Central memory CD8-positive, alpha-beta T cell (primary cell): ENCODE results near the gene APLP1.
"Not testable (repeated sequence)": the region's sequence is repeated elsewhere in the genome, so short reads cannot be mapped to it uniquely, and the experiment has no call there.

Source experiments
- ATAC-seq: fragments of 150-1000 bp; cut with Tn5 transposase; replicated peaks from 2 replicates; pipeline ENCODE4 v1.10.0; 2022; ENCODE audit warnings: mild to moderate bottlenecking, moderate FRiP score, moderate number of reproducible peaks; ENCODE audit not compliant: poor library complexity, severe bottlenecking; ENCODE audit errors: extremely low read depth
- DNase-seq, 2 donors: peaks; one replicate each; pipeline ENCODE4 v3.0.0; 2021; ENCODE audit warnings: low spot score in 2 of 2
- H3K27ac Mint-ChIP-seq: one replicate; pipeline ENCODE4 v1.8.0; 2022; ENCODE audit warnings: low read depth, mild to moderate bottlenecking, moderate library complexity, mixed read lengths
- H3K27me3 Mint-ChIP-seq: one replicate; pipeline ENCODE4 v1.8.0; 2022; ENCODE audit warnings: mixed read lengths
- H3K36me3 Mint-ChIP-seq: one replicate; pipeline ENCODE4 v1.8.0; 2022; ENCODE audit warnings: mild to moderate bottlenecking, moderate library complexity, mixed read lengths; ENCODE audit not compliant: insufficient read depth
- H3K4me1 Mint-ChIP-seq: one replicate; pipeline ENCODE4 v1.8.0; 2022; ENCODE audit warnings: mixed read lengths
- H3K4me3 Mint-ChIP-seq: one replicate; pipeline ENCODE4 v1.8.0; 2022; ENCODE audit warnings: mild to moderate bottlenecking, moderate library complexity, mixed read lengths
- H3K9me3 Mint-ChIP-seq: one replicate; pipeline ENCODE4 v1.8.0; 2022; ENCODE audit warnings: mixed read lengths

Gene APLP1

DNA sequence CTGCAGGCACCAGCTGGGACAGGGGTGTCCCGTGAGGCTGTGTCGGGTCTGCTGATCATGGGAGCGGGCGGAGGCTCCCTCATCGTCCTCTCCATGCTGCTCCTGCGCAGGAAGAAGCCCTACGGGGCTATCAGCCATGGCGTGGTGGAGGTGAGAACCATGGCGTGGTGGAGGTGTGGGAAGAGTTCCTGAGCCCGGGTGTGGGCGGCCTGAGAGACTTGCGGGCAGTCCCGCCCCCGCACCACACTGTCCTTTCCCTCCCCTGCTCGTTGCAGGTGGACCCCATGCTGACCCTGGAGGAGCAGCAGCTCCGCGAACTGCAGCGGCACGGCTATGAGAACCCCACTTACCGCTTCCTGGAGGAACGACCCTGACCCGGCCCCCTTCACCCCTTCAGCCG, 10.7 kb downstream of the APLP1 start:
- Mint-ChIP-seq H3K4me3 (no peak overlapping the region), H3K9me3 (no peaks in the 10 kb centered on the region), H3K27ac (no peak overlapping the region), H3K27me3 (peaks cover 46% of the 10 kb centered on the region), H3K36me3 (peaks cover 3% of the 10 kb centered on the region), H3K4me1 (peaks cover 13% of the 10 kb centered on the region)
- ATAC-seq, result no peak
- DNase-seq, result no peak

DNA sequence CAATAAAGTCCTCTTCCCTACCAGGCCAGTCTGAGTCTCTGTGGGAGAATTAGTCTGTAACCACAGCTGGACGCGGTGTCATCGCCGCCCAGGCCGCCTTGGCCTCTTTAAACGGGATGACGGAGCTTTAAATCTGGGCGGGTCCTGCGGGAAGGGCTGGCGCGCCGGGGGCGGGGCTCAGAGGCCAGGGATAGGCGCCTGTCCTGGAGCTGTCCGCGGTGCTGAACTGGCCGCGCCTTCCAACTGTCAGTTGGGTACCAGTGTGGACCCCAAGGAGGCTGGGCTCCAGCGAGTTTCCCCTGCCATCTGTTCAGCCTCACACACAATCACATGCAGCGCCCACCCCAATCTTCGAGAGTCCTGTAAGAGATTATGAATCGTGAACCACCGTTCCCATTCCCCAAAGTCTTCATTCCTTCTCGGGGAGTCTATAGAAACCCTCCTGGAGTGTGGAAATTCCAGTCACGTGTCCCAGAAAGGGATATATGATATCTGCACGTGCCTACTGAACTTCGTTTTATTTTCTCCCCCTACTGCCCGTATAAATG, 11.5 kb downstream of the APLP1 start:
- DNase-seq, result peak; percentile 36 to 58
- peaks cover 3% of the 10 kb centered on the region for H3K36me3 Mint-ChIP-seq
- H3K27ac Mint-ChIP-seq, result no peak overlapping the region
- H3K9me3 Mint-ChIP-seq, result no peaks in the 10 kb centered on the region
- ATAC-seq, result no peak
- peaks cover 43% of the 10 kb centered on the region for H3K27me3 Mint-ChIP-seq
- peaks cover 13% of the 10 kb centered on the region for H3K4me1 Mint-ChIP-seq
- no peak overlapping the region for H3K4me3 Mint-ChIP-seq

DNA sequence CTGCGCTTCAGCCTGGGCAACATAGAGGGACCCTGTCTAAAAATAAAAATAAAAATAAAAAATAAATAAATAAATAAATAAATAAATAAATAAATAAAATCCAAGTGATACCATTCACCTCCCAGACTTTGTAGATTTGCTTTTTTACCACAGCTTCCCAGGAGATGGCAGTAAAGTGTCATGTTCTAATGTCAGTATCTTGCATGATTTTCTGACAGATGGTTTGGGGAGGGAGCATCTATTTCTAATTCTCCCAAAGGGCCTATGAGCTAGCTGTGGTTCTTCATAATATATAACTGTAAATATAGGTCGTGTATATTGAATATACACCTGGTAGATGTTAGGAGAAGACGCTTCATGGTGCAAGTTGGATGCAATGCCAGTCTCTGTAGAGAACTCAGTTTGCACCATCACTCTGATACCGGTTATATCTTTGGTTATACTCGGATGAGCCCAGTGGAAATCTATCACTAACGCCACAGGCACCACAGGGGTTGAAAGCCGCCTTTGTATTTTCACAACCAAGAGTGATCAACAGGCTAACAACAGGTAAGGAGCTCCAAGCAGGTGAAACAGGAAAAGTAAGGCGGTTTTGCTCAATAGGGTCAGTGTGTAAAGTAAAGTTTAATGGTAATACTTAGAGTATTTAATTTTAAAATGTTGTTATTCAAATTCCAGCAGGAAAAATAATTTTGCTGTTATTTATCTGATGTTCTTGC, 13.9 kb downstream of the APLP1 start:
- DNase-seq (peak in 1 of 2 donors; percentile 53), ATAC-seq (peak; percentile 54)
- Mint-ChIP-seq H3K36me3 (peaks cover 11% of the 10 kb centered on the region), H3K4me3 (no peak overlapping the region), H3K27ac (no peak overlapping the region), H3K4me1 (peaks cover 13% of the 10 kb centered on the region), H3K9me3 (no peaks in the 10 kb centered on the region), H3K27me3 (peaks cover 30% of the 10 kb centered on the region)

DNA sequence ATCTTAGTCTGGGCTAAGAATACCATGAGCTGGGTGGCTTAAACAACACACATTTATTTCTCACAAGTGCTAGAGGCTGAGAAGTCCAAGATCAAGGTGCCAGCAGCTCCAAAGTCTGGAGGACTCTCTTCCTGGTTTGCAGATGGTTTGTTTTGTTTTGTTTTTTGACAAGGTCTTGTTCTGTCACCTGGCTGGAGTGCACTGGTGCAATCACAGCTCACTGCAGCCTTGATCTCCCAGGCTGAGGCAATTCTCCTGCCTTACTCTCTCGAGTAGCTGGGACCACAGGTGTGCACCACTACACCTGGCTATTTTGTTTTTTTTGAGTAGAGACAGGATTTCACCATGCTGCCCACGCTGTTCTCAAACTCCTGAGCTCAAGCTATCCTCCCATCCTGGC, 15.5 kb downstream of the APLP1 start:
- DNase-seq (no peak), ATAC-seq (no peak)
- Mint-ChIP-seq H3K27ac (no peak overlapping the region), H3K4me3 (no peak overlapping the region), H3K27me3 (peaks cover 16% of the 10 kb centered on the region), H3K9me3 (no peaks in the 10 kb centered on the region), H3K36me3 (peaks cover 24% of the 10 kb centered on the region), H3K4me1 (peaks cover 13% of the 10 kb centered on the region)

DNA sequence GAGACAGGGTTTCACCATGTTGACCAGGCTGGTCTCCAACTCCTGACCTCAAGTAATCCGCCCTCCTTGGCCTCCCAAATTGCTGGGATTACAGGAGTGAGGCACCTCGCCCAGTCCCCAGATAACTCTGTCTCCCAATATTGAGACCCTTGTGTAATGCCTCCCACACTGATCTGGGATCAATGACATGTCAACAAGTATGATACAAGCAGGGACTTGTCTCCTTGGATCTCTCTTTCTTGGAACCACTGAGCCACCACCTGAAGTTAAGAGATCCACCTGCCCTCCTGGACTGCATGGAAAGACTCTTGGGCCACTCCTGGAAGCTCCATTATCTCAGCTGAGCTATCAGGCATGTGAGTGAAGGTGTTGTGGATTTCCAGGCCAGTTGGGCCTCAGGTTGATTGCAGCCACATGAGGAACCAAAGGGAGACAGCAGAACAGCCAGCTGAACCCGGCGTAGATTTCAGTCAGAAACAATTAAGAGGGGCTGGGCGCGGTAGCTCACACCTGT, 16.9 kb downstream of the APLP1 start:
- Mint-ChIP-seq H3K4me3 (no peak overlapping the region), H3K27me3 (peaks cover 2% of the 10 kb centered on the region), H3K4me1 (peaks cover 5% of the 10 kb centered on the region), H3K27ac (peak overlapping the region; percentile 51), H3K36me3 (peaks cover 32% of the 10 kb centered on the region), H3K9me3 (no peaks in the 10 kb centered on the region)
- DNase-seq, result no peak
- no peak for ATAC-seq

DNA sequence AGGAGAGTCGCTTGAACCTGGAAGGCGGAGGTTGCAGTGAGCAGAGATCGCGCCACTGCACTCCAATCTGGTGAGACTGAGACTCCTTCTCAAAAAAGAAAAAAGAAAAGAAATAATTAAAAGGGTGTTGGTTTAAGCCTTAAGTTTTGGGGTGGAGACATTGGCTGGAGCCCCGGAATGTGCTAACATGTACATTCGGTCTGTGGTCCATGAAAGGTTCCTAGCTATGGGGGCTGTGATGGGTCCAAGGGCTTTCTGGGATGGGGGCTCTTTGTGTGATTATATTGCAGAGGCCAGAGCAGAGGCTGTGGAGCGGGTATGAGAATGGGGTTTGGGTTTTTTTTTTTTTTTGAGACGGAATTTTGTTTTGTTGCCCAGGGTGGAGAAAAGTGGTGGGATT, 17.5 kb downstream of the APLP1 start:
- ATAC-seq (no peak), DNase-seq (no peak)
- peaks cover 5% of the 10 kb centered on the region for H3K4me1 Mint-ChIP-seq
- no peak overlapping the region for H3K4me3 Mint-ChIP-seq
- H3K27ac Mint-ChIP-seq, result peak overlapping the region; percentile 51
- peaks cover 36% of the 10 kb centered on the region for H3K36me3 Mint-ChIP-seq
- no peaks in the 10 kb centered on the region for H3K9me3 Mint-ChIP-seq
- no peaks in the 10 kb centered on the region for H3K27me3 Mint-ChIP-seq

DNA sequence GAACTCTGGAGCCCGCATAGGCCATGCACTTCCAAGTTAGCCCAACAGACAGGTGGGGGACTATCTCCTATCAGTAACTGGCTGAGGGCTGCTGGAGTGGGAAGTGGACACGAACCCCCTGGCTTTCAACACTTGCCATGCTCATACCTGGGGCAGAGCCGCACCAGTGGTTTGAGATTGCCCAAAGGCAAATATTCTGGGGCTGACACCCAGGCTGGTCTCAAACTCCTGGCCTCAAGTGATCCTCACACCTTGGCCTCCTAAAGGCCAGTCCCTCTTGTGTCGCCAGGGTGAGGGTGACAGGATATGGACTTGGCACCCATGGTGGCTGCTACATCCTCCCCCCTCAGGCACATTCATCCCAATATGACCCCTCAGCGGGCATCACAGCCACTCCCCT, 18.8 kb downstream of the APLP1 start:
- no peak for DNase-seq
- Mint-ChIP-seq H3K4me1 (peaks cover 3% of the 10 kb centered on the region), H3K27me3 (no peaks in the 10 kb centered on the region), H3K9me3 (no peaks in the 10 kb centered on the region), H3K36me3 (peaks cover 40% of the 10 kb centered on the region), H3K4me3 (no peak overlapping the region), H3K27ac (no peak overlapping the region)
- no peak for ATAC-seq

DNA sequence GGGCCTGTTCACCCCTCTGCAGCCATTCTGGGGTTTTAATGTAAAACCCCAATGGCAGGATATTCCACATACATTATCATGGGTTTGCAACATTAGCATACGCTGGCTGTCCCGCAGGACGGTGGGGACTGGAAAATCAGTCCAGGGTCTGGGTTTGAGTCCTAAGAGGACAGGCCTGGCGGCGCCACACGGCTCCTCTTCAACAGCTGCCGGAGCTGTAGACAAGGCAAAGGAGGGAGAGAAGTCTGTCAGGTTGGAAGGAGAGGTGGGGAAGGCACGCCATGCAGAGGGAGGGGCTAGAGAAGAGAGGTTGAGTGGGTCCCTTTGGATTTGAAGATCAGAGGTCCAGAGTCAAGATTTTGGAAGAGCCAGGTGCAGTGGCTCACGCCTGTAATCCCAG, 20.0 kb downstream of the APLP1 start:
- Mint-ChIP-seq H3K4me3 (no peak overlapping the region), H3K27ac (peak overlapping the region; percentile 63), H3K27me3 (no peaks in the 10 kb centered on the region), H3K4me1 (peaks cover 5% of the 10 kb centered on the region), H3K9me3 (no peaks in the 10 kb centered on the region), H3K36me3 (peaks cover 49% of the 10 kb centered on the region)
- ATAC-seq (no peak), DNase-seq (no peak)

DNA sequence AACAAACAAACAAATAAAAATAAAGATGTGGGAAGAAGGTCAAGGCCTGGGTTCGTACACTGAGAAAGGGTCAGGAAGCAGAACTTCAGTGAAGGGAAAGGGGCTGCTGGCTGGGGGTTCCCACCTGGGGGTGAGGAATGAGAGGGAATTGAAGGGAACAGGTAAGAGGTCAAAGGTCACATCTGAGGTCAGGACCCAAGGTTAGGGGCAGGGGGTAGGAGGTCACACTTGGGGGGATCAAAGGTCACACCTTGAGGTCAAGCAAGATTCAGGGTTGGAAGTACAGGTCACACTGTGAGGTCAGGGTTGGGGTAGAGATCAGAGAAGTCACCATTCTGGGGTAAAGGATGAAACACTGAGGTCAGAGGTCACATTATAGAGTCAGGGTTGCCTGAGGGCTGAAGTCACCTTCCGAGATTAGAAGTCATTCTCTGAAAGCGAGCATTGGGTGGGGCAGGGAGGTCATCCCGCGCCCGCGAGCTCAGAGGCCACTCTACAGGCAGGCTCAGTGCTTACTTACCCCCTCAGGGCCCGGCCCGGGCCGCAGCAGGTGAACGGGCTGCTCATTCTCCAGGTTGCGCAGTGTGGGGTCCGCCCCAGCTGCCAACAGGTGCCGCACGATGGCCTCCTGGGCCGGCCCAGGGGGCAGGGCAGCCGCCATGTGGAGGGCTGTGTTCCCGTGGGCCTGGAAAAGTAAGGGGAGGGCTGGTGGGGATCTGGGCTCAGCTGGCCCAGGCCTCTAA, 21.2 kb downstream of the APLP1 start:
- peaks cover 5% of the 10 kb centered on the region for H3K4me1 Mint-ChIP-seq
- peak overlapping the region; percentile 85 for H3K27ac Mint-ChIP-seq
- no peaks in the 10 kb centered on the region for H3K9me3 Mint-ChIP-seq
- no peaks in the 10 kb centered on the region for H3K27me3 Mint-ChIP-seq
- H3K36me3 Mint-ChIP-seq, result peaks cover 57% of the 10 kb centered on the region
- no peak for DNase-seq
- no peak for ATAC-seq
- no peak overlapping the region for H3K4me3 Mint-ChIP-seq

DNA sequence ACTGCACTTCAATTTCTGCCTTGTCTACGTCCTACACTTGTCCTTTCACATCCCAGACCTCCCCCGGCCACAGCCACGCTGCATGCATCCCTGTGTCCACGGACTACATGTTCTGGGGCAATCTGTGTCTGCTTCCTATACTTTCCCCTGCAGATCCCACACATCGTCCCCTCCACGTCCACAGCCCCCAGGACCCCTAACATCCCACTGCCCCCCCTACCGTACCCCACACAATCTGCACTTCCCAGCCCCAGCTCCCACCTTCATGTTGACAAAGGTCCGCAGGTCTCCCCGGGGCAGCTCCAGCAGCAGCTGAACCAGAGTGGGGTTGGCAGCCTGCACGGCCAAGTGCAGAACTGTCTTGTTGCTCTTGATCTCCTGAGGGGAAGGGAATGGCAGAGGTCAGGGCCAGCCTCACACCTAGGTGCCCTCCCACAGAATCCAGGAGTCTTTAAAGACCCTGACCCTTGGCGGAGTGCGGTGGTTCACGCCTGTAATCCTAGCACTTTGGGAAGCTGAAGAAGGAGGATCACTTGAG, 21.8 kb downstream of the APLP1 start:
- DNase-seq (no peak), ATAC-seq (no peak)
- no peaks in the 10 kb centered on the region for H3K27me3 Mint-ChIP-seq
- no peaks in the 10 kb centered on the region for H3K9me3 Mint-ChIP-seq
- no peak overlapping the region for H3K27ac Mint-ChIP-seq
- peaks cover 5% of the 10 kb centered on the region for H3K4me1 Mint-ChIP-seq
- H3K36me3 Mint-ChIP-seq, result peaks cover 62% of the 10 kb centered on the region
- no peak overlapping the region for H3K4me3 Mint-ChIP-seq

DNA sequence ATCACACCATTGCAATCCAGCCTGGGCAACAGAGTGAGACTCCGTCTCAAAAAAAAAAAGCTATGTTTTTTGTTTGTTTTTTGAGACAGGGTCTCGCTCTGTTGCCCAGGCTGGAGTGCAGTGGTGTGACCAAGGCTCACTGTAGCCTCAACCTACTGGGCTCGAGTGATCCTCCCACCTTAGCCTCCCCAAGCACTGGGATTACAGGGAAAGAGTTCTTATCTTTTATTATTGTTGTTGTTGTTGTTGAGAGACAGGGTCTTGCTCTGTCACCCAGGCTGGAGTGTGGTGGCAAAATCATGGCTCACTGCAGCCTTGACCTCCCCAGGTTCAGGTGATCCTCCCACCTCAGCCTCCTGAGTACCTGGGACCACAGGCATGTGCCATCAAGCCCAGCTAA, 23.4 kb downstream of the APLP1 start:
- not testable (repeated sequence) for ATAC-seq, DNase-seq, H3K4me3 Mint-ChIP-seq, H3K27me3 Mint-ChIP-seq, H3K27ac Mint-ChIP-seq, H3K9me3 Mint-ChIP-seq
- Mint-ChIP-seq H3K36me3 (peaks cover 69% of the 10 kb centered on the region), H3K4me1 (peaks cover 16% of the 10 kb centered on the region)

DNA sequence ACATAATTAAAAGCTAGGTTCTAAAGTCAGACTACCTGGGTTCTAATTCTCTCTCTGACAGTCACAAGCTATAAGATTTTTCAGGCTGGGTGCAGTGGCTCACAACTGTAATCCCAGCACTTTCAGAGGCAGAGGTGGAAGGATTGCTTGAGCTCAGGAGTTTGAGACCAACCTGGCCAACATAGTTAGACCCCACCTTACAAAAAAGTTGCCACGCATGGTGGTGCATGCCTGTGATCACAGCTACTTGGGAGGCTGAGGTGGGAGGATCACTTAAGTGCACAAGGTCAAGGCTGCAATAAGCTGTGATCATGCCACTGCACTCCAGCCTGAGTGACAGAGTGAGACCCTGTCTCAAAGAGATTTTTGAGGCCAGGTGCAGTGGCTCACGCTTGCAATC, 26.0 kb downstream of the APLP1 start:
- Mint-ChIP-seq H3K27me3 (no peaks in the 10 kb centered on the region), H3K4me3 (no peak overlapping the region), H3K36me3 (peaks cover 65% of the 10 kb centered on the region), H3K27ac (no peak overlapping the region), H3K4me1 (peaks cover 34% of the 10 kb centered on the region), H3K9me3 (no peaks in the 10 kb centered on the region)
- DNase-seq, result no peak
- no peak for ATAC-seq
